Progenitor cell of endocrine pancreas (in vitro differentiated cells): ENCODE data around the gene TECPR1. TPM values are rescaled to one million over a fixed set of nuclear protein-coding genes. Genes with fewer than 3 reads are reported as not detected.

Experiments used
- DNase-seq: peaks from one replicate; pipeline ENCODE4 v3.0.0; 2021; ENCODE audit warnings: low spot score; ENCODE audit not compliant: unreplicated experiment
- H3K27ac Mint-ChIP-seq: 2 replicates; pipeline ENCODE4 v1.8.0; 2021; ENCODE audit warnings: mild to moderate bottlenecking, moderate library complexity, mixed read lengths
- H3K27me3 Mint-ChIP-seq: 2 replicates; pipeline ENCODE4 v1.8.0; 2021; ENCODE audit warnings: mixed read lengths
- H3K36me3 Mint-ChIP-seq: 2 replicates; pipeline ENCODE4 v1.8.0; 2022; ENCODE audit warnings: mixed read lengths; ENCODE audit not compliant: insufficient read depth
- H3K4me1 Mint-ChIP-seq: 2 replicates; pipeline ENCODE4 v1.8.0; 2021; ENCODE audit warnings: low read depth, mixed read lengths
- H3K4me3 Mint-ChIP-seq: 2 replicates; pipeline ENCODE4 v1.8.0; 2021; ENCODE audit warnings: low read depth, mild to moderate bottlenecking, moderate library complexity, mixed read lengths
- H3K9me3 Mint-ChIP-seq: 2 replicates; pipeline ENCODE4 v1.8.0; 2021; ENCODE audit warnings: low read depth, mixed read lengths
- CTCF ChIP-seq: fragments of 200-600 bp; sonication (generic); IDR thresholded peaks from one replicate; pipeline ENCODE4 v1.5.0; 2021; ENCODE audit warnings: antibody characterized with exemption, mild to moderate bottlenecking; ENCODE audit not compliant: unreplicated experiment
- total RNA-seq: library from RNA; stranded (reverse); gene quantifications from 2 replicates; pipeline ENCODE4 v1.2.1, GENCODE V29; 2021

Gene TECPR1
- total RNA-seq, 1 donor from 2014 or later, result 41.6 TPM

GRCh38 chr7:98286093-98286539 lies 34.1 kb upstream of the TECPR1 start:
- TF ChIP-seq CTCF, result no peak
- Mint-ChIP-seq H3K9me3 (no peaks in the 10 kb centered on the region), H3K4me1 (peaks cover 30% of the 10 kb centered on the region), H3K27ac (peak overlapping the region; percentile 45), H3K36me3 (peaks cover 9% of the 10 kb centered on the region), H3K27me3 (no peaks in the 10 kb centered on the region), H3K4me3 (no peak overlapping the region)
- no peak for DNase-seq

- no peak for TF ChIP-seq CTCF
- H3K36me3 Mint-ChIP-seq, result peaks cover 7% of the 10 kb centered on the region
- peaks cover 30% of the 10 kb centered on the region for H3K4me1 Mint-ChIP-seq
- no peak for DNase-seq
- peak overlapping the region; percentile 11 for H3K4me3 Mint-ChIP-seq
- no peak overlapping the region for H3K27ac Mint-ChIP-seq
- no peaks in the 10 kb centered on the region for H3K27me3 Mint-ChIP-seq
- no peaks in the 10 kb centered on the region for H3K9me3 Mint-ChIP-seq
Observed at GRCh38 chr7:98285157-98286092, 33.4 kb upstream of the TECPR1 start.

GRCh38 chr7:98284335-98285036 lies 32.5 kb upstream of the TECPR1 start:
- DNase-seq, result no peak
- Mint-ChIP-seq H3K4me3 (peak overlapping the region; percentile 38), H3K27ac (peak overlapping the region; percentile 83), H3K4me1 (peaks cover 30% of the 10 kb centered on the region), H3K27me3 (no peaks in the 10 kb centered on the region), H3K9me3 (no peaks in the 10 kb centered on the region), H3K36me3 (peaks cover 7% of the 10 kb centered on the region)
- TF ChIP-seq CTCF, result no peak

GRCh38 chr7:98283887-98284222 lies 31.8 kb upstream of the TECPR1 start:
- Mint-ChIP-seq H3K27ac (no peak overlapping the region), H3K9me3 (no peaks in the 10 kb centered on the region), H3K4me3 (peak overlapping the region; percentile 29), H3K27me3 (no peaks in the 10 kb centered on the region), H3K4me1 (peaks cover 30% of the 10 kb centered on the region), H3K36me3 (peaks cover 7% of the 10 kb centered on the region)
- TF ChIP-seq CTCF, result no peak
- DNase-seq, result no peak

- no peak for TF ChIP-seq CTCF
- H3K4me3 Mint-ChIP-seq, result peak overlapping the region; percentile 90
- H3K27ac Mint-ChIP-seq, result peak overlapping the region; percentile 56
- DNase-seq, result no peak
- H3K27me3 Mint-ChIP-seq, result no peaks in the 10 kb centered on the region
- peaks cover 30% of the 10 kb centered on the region for H3K4me1 Mint-ChIP-seq
- H3K9me3 Mint-ChIP-seq, result no peaks in the 10 kb centered on the region
- H3K36me3 Mint-ChIP-seq, result peaks cover 7% of the 10 kb centered on the region
Observed at GRCh38 chr7:98283127-98283886, 31.3 kb upstream of the TECPR1 start.
